Suppressor macrophage treated with lipopolysaccharide for 1 hour (primary cell): ENCODE data around the gene KIAA1210.

Source experiments
- DNase-seq, 3 donors: peaks; one replicate each; pipeline ENCODE4 v3.0.0-alpha.2; 2020 to 2022

Gene KIAA1210

GRCh38 chrX:119127650-119128049 is at the start of gene KIAA1210:
Gene KIAA1210 (minus strand): TSS chrX:119127812. CDS start chrX:119123642, 4,170 bp downstream.
- no peak for DNase-seq

- no peak for DNase-seq
Measured at GRCh38 chrX:119177278-119177677, 49.7 kb upstream of the KIAA1210 start.

GRCh38 chrX:119174900-119175299 is 47.3 kb upstream of the KIAA1210 start:
- no peak for DNase-seq

GRCh38 chrX:119168104-119168503 is 40.5 kb upstream of the KIAA1210 start:
- DNase-seq: no peak

GRCh38 chrX:119158226-119158625 is 30.6 kb upstream of the KIAA1210 start:
- no peak for DNase-seq

- no peak for DNase-seq
Measured at GRCh38 chrX:119156241-119156640, 28.6 kb upstream of the KIAA1210 start.

GRCh38 chrX:119155416-119156035 is 27.9 kb upstream of the KIAA1210 start:
- peak; percentile 52 to 54 (median 53) for DNase-seq

GRCh38 chrX:119151051-119151380 is 23.4 kb upstream of the KIAA1210 start:
- no peak for DNase-seq

- DNase-seq: no peak
Measured at GRCh38 chrX:119150163-119151050, 22.8 kb upstream of the KIAA1210 start.

GRCh38 chrX:119147486-119147885 is 19.9 kb upstream of the KIAA1210 start:
- DNase-seq: no peak

GRCh38 chrX:119145241-119145653 is 17.6 kb upstream of the KIAA1210 start:
- DNase-seq: peak; percentile 8 to 22 (median 18)

- DNase-seq: no peak
Measured at GRCh38 chrX:119134466-119134865, 6.9 kb upstream of the KIAA1210 start.

- DNase-seq: peak; percentile 8 to 30 (median 11)
Measured at GRCh38 chrX:119132961-119133360, 5.3 kb upstream of the KIAA1210 start.

- no peak for DNase-seq
Measured at GRCh38 chrX:119132316-119132715, 4.7 kb upstream of the KIAA1210 start.

GRCh38 chrX:119130911-119131310 is 3.3 kb upstream of the KIAA1210 start:
- no peak for DNase-seq

GRCh38 chrX:119121341-119121740 is 6.3 kb downstream of the KIAA1210 start:
- peak; percentile 17 to 26 (median 26) for DNase-seq

GRCh38 chrX:119118780-119119395 is 8.7 kb downstream of the KIAA1210 start:
- peak; percentile 46 to 59 (median 49) for DNase-seq

GRCh38 chrX:119107206-119107605 is 20.4 kb downstream of the KIAA1210 start:
- DNase-seq: peak; percentile 38 to 52 (median 44)

GRCh38 chrX:119105826-119106225 is 21.8 kb downstream of the KIAA1210 start:
- no peak for DNase-seq

GRCh38 chrX:119101168-119101567 is 26.4 kb downstream of the KIAA1210 start:
- DNase-seq: no peak

GRCh38 chrX:119095936-119096335 is 31.7 kb downstream of the KIAA1210 start:
- DNase-seq: no peak

GRCh38 chrX:119094819-119095218 is 32.8 kb downstream of the KIAA1210 start:
- no peak for DNase-seq

- DNase-seq: no peak
Measured at GRCh38 chrX:119093991-119094735, 33.4 kb downstream of the KIAA1210 start.
